Peyer's patch (tissue), 4 donors: ENCODE results near the gene POLR1B. TPM values are rescaled to one million over a fixed set of nuclear protein-coding genes. Genes with fewer than 3 reads are reported as not detected.

Experiments used
- DNase-seq, 3 donors: peaks; one replicate each; pipeline ENCODE4 v3.0.0-alpha.2; 2017 to 2019
- H3K27ac ChIP-seq, 4 donors: fragments of 200-600 bp; sonication (generic); one replicate each; pipeline ENCODE4 v1.5.1; 2016 to 2019
- H3K27me3 ChIP-seq, 2 donors: fragments of 200-600 bp; sonication (generic); one replicate each; pipeline ENCODE4 v1.5.1; 2019
- H3K36me3 ChIP-seq, 3 donors: fragments of 200-600 bp; sonication (generic); one replicate each; pipeline ENCODE4 v1.5.1; 2016 to 2019
- H3K4me1 ChIP-seq, 4 donors: fragments of 200-600 bp; sonication (generic); one replicate each; pipeline ENCODE4 v1.5.1; 2016 to 2019
- H3K4me3 ChIP-seq, 4 donors: fragments of 200-600 bp; sonication (generic); 1 replicate in 3 of 4; 2 replicates in 1 of 4; pipeline ENCODE4 v1.5.1; 2016 to 2019; ENCODE audit warnings: mild to moderate bottlenecking in 1 of 4
- H3K9me3 ChIP-seq, 4 donors: fragments of 200-600 bp; sonication (generic); one replicate each; pipeline ENCODE4 v1.5.1; 2016 to 2019; ENCODE audit warnings: mild to moderate bottlenecking in 1 of 4
- CTCF ChIP-seq, 6 experiments: fragments of 450-650 bp in 4 of 6; fragments of 200-600 bp in 2 of 6; sonication (generic) in 1 of 6; IDR thresholded peaks; one replicate each; pipeline ENCODE4 v1.5.1; 2017 to 2019; ENCODE audit warnings: antibody characterized with exemption in 6 of 6, mild to moderate bottlenecking in 3 of 6, moderate library complexity in 1 of 6
- POLR2A ChIP-seq, 2 donors: fragments of 450-650 bp; IDR thresholded peaks; one replicate each; pipeline ENCODE4 v1.5.1; 2017; ENCODE audit warnings: antibody characterized with exemption in 2 of 2, mild to moderate bottlenecking in 2 of 2, moderate library complexity in 2 of 2
- total RNA-seq, 4 donors: library from RNA; depleted of rRNA; stranded (reverse); fragments of >200 nt; gene quantifications; one replicate each; pipeline ENCODE4 v1.1.0, GENCODE V29; 2016

POLR1B gene
- total RNA-seq, 4 donors from 2014 or later = 7.5 to 15.8 (median 10.0) TPM

- Histone ChIP-seq H3K27me3 (no peaks in the 10 kb centered on the region), H3K27ac (peak overlapping the region; percentile 80 to 97 (median 91)), H3K36me3 (peaks cover 0 to 18% (median 0%) of the 10 kb centered on the region in 3 donors), H3K4me3 (peak overlapping the region in 3 of 4 donors; percentile 60 to 71 (median 64)), H3K9me3 (no peaks in the 10 kb centered on the region), H3K4me1 (peaks cover 3 to 10% (median 7%) of the 10 kb centered on the region in 4 donors)
- TF ChIP-seq CTCF (IDR thresholded peaks at IDR 0.05) = no peak
- no peak for TF ChIP-seq POLR2A (IDR thresholded peaks at IDR 0.05)
- no peak for DNase-seq
Observed at GRCh38 chr2:112585400-112585799, 43.1 kb downstream of the POLR1B start.

- H3K27ac ChIP-seq = no peak overlapping the region
- H3K27me3 ChIP-seq = no peaks in the 10 kb centered on the region
- no peaks in the 10 kb centered on the region for H3K9me3 ChIP-seq
- TF ChIP-seq CTCF (IDR thresholded peaks at IDR 0.05) = no peak
- TF ChIP-seq POLR2A (IDR thresholded peaks at IDR 0.05) = no peak
- DNase-seq = no peak
- peaks cover 3 to 10% (median 7%) of the 10 kb centered on the region in 4 donors for H3K4me1 ChIP-seq
- H3K4me3 ChIP-seq = no peak overlapping the region
- peaks cover 0 to 18% (median 0%) of the 10 kb centered on the region in 3 donors for H3K36me3 ChIP-seq
Observed at GRCh38 chr2:112585873-112586464, 43.7 kb downstream of the POLR1B start.

- TF ChIP-seq POLR2A (IDR thresholded peaks at IDR 0.05) (no peak), CTCF (IDR thresholded peaks at IDR 0.05) (no peak)
- H3K4me3 ChIP-seq = no peak overlapping the region
- H3K36me3 ChIP-seq = peaks cover 0 to 18% (median 0%) of the 10 kb centered on the region in 3 donors
- no peaks in the 10 kb centered on the region for H3K27me3 ChIP-seq
- DNase-seq = no peak
- no peaks in the 10 kb centered on the region for H3K9me3 ChIP-seq
- H3K4me1 ChIP-seq = peaks cover 0 to 10% (median 7%) of the 10 kb centered on the region in 4 donors
- no peak overlapping the region for H3K27ac ChIP-seq
Observed at GRCh38 chr2:112588611-112589045, 46.4 kb downstream of the POLR1B start.

GRCh38 chr2:112591413-112591812 is 49.1 kb downstream of the POLR1B start:
- no peak for DNase-seq
- H3K36me3 ChIP-seq = peaks cover 0 to 16% (median 0%) of the 10 kb centered on the region in 3 donors
- no peaks in the 10 kb centered on the region for H3K27me3 ChIP-seq
- H3K9me3 ChIP-seq = no peaks in the 10 kb centered on the region
- no peak for TF ChIP-seq POLR2A (IDR thresholded peaks at IDR 0.05)
- no peak overlapping the region for H3K27ac ChIP-seq
- no peak overlapping the region for H3K4me3 ChIP-seq
- no peaks in the 10 kb centered on the region for H3K4me1 ChIP-seq

- no peak for TF ChIP-seq POLR2A (IDR thresholded peaks at IDR 0.05)
- TF ChIP-seq CTCF (IDR thresholded peaks at IDR 0.05) = no peak
- peaks cover 0 to 5% (median 0%) of the 10 kb centered on the region in 3 donors for H3K36me3 ChIP-seq
- H3K27me3 ChIP-seq = no peaks in the 10 kb centered on the region
- H3K9me3 ChIP-seq = no peaks in the 10 kb centered on the region
- DNase-seq = no peak
- H3K4me1 ChIP-seq = no peaks in the 10 kb centered on the region
- H3K27ac ChIP-seq = no peak overlapping the region
- H3K4me3 ChIP-seq = no peak overlapping the region
Observed at GRCh38 chr2:112593736-112594135, 51.5 kb downstream of the POLR1B start.

GRCh38 chr2:112597537-112598322 is 55.5 kb downstream of the POLR1B start:
- no peak overlapping the region for H3K27ac ChIP-seq
- no peaks in the 10 kb centered on the region for H3K9me3 ChIP-seq
- no peak for TF ChIP-seq CTCF (IDR thresholded peaks at IDR 0.05)
- TF ChIP-seq POLR2A (IDR thresholded peaks at IDR 0.05) = no peak
- H3K4me3 ChIP-seq = no peak overlapping the region
- H3K4me1 ChIP-seq = no peaks in the 10 kb centered on the region
- DNase-seq = no peak
- no peaks in the 10 kb centered on the region for H3K36me3 ChIP-seq
- no peaks in the 10 kb centered on the region for H3K27me3 ChIP-seq
